ENCODE measurements around the gene CPLX3. TPM values are rescaled to one million over a fixed set of nuclear protein-coding genes. Genes with fewer than 3 reads are reported as not detected.

Gene CPLX3
- polyA plus RNA-seq, 12 donors, result 0.11 TPM; not detected in 11

DNA sequence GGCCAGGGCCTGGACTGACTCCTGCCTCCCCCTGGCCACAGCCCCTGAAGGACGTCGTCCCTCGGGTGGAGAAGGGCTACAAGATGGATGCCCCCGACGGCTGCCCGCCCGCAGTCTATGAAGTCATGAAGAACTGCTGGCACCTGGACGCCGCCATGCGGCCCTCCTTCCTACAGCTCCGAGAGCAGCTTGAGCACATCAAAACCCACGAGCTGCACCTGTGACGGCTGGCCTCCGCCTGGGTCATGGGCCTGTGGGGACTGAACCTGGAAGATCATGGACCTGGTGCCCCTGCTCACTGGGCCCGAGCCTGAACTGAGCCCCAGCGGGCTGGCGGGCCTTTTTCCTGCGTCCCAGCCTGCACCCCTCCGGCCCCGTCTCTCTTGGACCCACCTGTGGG is 24.1 kb upstream of the CPLX3 start:
- no peak for DNase-seq

DNA sequence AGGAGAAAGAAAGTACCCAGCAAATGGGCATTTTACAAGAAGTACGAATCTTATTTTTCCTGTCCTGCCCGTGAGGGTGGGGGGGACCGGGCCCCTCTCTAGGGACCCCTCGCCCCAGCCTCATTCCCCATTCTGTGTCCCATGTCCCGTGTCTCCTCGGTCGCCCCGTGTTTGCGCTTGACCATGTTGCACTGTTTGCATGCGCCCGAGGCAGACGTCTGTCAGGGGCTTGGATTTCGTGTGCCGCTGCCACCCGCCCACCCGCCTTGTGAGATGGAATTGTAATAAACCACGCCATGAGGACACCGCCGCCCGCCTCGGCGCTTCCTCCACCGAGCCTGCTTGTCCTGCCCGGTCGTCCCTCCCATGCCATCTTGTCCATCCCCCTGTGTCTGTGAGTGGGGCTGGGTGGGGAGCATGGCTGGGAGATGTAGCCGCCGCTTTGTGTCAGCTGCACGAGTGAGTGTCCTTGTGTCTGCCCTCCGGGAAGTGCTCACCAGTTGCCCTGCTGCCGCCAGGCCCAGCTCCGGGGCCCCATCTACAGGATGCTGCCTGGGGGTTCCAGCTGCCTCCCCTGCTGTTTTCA is 23.5 kb upstream of the CPLX3 start:
- no peak for DNase-seq

DNA sequence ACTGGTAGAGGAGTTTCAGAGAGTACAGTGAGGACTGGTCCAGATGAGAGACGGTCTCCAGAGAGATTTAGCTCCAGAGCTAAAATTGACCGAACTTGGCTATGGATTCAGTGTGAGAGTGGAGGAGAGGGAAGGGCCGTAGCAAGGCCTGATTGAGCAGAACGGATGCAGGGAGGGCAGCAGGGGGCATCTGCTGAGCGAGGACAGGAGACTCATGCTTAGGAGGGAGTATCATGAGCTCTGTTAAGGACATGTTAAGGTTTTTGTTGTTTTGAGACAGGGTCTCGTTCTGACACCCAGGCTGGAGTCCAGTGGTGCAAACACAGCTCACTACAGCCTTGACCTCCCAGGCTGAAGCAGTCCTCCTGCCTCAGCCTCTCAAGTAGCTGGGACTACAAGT is 21.5 kb upstream of the CPLX3 start:
- DNase-seq, result no peak

DNA sequence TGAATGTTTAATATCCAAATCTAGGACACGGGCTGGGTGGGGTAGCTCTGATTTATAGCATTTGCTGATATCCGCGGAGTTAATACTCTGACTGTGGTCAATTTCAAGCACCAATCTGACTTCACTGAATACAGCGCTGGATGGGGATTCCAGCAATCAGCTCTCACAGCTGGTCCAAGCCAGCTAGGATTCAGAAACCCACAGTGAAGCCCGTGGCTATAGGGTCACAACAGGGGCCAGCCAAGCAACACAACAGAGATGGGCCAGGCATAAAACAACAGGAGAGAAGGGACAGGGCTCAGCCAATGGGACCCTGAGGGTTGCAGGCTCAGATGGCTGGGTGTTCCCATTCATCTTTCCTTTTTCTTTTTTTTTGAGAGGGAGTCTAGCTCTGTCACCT is 19.1 kb upstream of the CPLX3 start:
- DNase-seq, result no peak

DNA sequence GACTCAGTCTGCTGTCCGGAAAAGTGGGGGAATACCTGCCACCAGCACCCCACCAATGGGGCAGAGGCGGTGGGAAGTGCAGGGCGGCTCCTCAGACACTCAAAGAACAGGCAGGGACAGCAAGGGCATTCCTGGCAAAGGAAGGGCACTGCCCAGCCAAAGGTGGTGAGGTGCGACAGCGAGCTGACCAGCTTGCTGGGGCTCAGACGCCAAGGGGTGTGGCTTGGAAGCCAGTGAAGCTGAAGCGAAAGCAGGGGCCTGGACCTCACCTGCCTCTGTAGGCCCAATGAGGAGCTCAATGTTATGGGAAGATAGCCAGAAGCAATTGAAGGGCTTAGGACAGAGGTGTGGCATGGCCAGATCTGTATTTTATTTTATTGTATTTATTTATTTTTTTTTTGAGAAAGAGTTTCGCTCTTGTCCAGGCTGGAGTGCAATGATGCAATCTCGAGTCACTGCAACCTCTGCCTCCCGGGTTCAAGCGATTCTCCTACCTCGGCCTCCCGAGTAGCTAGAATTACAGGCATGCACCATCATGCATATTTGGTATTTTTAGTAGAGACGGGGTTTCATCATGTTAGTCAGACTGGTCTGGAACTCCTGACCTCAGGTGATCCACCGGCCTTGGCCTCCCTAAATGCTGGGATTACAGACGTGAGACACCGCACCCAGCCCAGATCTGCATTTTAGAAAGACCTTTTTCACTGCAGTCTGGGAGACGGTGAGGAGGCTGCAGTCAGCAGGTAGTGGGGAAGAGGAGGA is 18.2 kb upstream of the CPLX3 start:
- no peak for DNase-seq

DNA sequence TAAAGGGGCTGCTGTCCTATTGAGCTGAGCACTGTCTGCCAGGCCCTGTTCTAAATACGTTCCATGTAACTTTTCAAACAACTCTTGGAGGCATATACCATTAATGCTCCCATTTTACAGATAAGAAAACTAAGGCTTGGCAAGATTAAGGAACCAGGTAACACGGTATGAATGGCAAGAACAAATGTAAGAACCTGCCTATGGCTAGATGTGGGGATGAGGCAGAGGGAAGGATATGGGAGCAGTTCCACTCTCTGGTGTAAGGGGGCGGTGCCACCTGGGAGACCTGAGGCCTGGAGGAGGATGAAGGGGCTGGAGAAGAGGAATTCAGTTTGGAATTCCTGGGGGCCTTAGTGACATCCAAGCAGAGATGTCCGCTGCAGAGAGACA is 17.6 kb upstream of the CPLX3 start:
- no peak for DNase-seq

DNA sequence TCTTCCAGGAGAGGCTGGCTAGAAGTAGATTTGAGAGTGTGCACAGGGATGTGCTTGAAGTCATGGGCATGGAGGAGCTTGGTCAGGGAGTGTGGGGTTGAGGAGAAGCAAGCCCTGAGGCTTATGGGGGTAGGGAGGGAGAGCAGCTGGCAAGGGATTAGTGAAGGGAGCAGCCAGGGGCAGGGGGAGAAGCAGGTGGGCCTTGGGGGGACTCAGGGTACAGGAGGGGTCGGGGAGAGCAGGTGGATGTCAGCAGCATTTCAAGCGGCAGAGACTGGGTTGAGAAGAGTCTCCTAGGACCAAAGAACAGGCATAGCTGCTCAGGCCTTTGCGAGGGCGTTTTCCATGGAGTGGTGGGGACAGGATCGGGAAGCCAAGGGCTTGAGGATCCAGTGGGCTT is 17.2 kb upstream of the CPLX3 start:
- no peak for DNase-seq

DNA sequence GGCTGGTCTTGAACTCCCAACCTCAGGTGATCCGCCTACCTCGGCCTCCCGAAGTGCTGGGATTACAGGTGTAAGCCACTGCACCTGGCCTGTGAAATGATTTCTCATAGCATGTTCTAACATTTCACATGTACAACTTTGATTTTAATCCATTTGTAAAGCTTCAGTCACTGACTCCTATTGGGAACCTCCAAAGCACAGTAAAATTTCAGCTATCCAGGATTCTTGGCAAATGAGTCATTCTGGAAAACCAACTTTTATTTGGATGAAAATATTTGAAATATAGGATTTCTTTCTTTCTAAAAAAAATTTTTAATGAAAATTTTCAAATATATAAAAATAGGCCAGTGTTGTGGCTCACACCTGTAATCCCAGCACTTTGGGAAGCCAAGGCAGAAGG is 16.5 kb upstream of the CPLX3 start:
- no peak for DNase-seq

DNA sequence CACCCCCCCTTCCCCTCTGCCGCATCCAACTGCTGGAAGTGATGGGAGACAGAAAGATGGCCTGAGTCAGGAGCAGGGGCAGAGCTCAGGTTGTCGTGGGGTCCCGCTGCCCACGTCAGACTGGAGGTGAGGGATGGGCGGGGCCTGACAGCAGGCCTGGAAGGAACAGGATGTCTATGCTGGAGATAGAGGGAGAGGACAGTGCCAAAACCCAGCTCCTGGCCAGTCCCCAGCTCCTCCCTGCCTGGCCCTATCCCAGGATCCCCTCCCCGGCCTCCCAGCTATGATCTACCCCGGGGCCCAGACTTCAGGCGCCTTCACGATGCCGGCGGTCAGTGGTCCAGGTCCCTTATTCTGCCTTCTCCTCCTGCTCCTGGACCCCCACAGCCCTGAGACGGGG is 13.9 kb upstream of the CPLX3 start, which contains the start of gene LMAN1L:
Gene LMAN1L, plus strand, starts transcription at position 303 of the 400 bp plus-strand sequence. Its CDS starts 20 bp downstream, at position 323.
- no peak for DNase-seq

DNA sequence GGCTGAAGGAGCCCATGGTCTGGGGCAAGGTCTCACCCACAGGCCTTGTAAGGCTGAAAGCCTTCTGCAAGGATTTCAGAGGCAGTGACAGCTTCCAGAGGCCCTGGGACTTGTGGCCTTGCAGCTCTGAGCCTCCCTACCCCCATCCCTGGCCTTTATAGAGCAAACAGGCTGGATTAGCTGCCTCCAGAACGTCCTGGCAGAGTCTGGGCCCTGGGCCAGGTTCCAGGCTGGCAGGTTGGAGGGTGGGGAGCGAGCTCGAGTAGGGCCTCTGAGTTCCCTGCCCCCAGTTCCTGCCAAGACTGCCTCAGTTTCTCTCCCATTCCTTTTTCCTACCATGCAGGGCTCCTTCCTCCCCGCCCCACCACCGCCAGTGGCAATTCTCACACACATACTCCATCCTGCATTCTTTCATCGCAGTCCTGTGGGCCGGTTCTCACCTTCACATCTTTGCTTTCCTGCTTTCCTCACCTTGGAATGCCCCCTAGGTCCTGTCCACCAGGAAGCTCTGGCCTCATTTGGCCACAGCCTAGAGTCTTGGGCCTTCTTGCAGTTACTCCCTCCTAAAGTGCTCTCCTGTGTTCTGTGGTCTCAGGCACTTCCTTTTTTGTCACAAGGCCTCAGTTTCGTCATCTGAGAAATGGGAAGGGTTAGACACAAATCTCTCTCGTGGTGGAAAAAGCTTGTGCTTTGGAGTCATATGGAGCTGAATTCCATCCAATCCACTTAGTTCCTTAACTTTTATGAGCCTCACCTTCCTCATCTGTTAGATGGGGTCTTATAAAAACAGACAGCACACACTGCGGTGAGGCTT is 11.1 kb upstream of the CPLX3 start:
- DNase-seq, result no peak

DNA sequence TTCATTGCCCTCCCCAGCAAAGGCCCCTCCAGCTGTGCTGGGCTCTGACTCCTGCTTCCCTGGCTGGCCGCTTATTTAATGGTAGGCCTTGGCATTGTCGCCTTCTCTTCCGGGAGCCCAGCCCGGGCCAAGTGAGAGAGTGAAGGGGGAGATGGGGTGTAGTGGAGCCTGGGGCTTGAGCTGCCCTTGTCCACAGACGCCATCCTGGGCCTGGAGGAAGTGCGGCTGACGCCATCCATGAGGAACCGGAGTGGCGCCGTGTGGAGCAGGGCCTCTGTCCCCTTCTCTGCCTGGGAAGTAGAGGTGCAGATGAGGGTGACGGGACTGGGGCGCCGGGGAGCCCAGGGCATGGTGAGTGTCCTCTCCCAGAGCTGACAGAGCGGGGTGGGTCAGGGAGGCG is 10.5 kb upstream of the CPLX3 start:
- no peak for DNase-seq

DNA sequence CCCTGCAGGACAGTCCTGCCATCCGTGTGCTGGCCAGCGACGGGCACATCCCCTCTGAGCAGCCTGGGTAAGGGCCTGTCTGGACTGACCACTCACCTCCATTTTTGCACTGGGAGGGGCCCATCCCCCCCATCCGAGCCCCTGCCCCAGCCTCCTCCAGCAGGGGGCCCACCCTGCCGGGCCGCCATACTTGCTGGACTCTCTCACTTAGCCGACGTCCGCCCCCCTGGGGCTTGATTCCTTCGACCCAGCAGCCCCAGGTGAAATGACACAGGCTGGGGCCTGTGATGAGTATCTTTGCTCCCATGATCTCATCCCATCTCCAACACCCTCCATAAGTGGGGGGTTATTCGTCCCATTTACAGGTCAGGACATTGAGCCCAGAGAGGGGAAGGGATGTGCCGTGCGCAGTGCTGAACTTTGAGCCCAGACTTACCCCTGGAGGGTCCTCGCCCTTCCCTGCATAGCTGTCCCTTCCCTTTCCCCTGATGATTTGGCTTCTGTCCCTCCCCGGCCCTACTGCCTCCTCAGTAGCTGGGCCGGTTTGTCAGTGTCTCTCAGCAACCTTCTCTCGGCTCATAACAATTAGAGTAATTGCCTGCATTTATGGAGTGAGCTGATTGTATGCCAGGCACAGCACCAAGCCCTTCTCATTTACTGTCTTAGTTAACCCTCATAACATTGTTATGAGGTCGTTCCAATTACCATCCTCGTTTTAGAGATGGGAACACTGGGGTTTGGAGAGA is 9.6 kb upstream of the CPLX3 start:
- DNase-seq, result no peak

DNA sequence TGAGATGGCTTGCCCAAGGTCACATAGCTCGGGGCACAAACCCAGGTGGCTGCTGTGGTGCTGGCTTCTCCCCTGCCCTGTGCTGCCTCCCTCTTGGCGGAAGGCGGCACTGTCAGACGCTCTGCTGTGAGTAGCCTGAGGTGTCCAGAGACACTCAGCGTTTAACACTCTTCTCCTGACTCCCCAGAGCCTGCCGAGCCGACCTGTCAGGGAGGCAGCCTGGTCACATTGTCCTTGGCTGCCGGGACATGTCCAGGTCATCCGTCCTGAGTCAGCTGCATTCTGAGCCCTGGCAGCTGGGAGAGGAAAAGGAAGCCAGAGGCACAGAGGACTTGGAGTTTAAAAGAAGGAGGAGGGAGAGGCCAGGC is 9.1 kb upstream of the CPLX3 start:
- no peak for DNase-seq

DNA sequence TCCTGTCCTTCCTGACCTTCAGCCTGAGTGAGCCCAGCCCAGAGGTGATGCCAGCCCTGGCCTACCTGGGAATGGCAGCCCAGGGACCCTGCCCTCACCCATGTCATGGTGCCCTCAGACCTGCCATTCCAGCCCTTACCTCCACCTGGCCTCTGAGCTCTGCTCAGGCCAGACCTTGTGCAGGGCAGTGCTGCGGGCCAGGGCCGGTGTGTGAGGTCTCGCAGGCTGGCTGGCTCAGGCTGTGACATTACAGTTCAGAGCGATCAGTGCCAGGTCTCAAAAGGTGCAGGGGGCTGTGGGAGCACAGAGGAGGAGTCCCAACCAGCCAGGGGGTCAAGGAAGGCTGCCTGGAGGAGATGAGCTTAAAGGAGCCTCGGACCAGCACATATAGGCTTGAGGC is 6.4 kb upstream of the CPLX3 start:
- DNase-seq, result no peak

DNA sequence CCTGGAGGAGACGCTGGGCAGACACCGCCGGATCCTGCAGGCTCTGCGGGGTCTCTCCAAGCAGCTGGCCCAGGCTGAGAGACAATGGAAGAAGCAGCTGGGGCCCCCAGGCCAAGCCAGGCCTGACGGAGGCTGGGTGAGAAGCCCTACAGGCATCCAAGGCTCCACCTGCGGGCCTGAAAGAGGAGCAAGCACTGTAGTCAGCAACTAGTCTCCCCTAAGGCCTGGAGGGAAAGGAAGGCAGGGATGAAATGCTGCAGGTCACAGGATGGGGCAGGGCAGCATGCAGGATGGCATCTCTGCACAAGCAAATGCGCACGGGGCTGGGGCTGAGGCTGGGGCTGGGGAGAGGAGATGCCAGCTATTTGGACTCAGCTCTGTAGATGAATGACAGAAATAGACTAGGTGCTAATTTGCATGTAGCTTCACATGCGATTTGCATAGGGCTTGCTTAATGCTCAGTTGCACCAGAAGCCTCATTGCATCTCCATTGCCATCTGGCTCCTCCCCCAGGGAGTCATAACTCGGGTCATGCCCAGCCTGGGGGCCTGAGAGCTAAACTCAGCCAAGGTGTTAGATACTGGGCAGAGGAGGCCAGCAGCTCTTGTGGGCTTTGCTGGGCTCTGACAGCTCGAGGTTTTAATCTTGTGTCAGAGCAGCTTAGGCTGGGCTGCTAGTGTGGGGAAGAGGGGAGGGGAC is 5.2 kb upstream of the CPLX3 start:
- no peak for DNase-seq

DNA sequence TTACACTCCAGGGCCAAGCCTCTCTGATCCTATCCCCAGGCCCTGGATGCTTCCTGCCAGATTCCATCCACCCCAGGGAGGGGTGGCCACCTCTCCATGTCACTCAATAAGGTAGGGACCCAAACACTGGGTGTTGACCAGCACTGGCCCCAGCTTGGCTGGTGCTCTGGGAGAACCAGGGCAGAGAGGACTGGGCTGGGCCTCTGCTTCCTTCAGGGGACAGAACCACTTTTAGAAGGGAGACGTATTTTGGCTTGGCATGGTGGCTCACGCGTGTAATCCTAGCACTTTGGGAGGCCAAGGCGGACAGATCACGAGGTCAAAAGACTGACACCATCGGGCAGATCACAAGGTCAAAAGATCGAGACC is 4.7 kb upstream of the CPLX3 start:
- no peak for DNase-seq

DNA sequence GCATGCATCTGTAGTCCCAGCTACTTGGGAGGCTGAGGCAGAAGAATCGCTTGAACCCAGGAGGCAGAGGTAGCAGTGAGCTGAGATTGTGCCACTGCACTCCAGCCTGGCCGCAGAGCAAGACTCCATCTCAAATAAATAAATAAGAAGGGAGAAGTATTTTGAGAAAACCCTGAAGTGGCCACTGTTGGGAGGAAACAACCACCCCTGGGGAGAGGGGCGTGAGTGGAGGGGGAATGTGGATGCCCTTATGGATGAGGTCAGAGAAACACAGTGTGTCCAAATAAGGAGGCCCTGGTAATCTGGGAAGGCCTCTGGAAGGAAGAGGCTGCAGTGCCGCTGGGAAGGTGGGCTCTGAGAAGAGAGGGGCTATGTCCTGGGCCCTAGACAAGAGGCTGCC is 4.2 kb upstream of the CPLX3 start:
- DNase-seq, result no peak

DNA sequence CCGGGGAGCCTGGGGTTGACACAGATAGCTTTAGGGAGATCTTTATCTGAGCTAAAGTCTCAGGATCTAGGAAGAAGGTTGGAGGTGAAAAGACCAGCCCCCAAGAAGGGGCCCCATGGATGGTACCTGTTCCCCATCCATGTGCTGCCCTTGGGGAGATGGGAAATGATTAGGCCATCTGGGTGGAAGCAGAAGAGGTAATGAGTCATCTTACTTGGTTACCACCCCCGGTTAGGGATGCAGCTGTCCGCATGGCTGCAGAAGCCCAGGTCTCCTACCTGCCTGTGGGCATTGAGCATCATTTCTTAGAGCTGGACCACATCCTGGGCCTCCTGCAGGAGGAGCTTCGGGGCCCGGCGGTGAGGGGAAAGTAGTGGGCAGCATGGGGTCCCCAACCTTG is 3.1 kb upstream of the CPLX3 start:
- no peak for DNase-seq

DNA sequence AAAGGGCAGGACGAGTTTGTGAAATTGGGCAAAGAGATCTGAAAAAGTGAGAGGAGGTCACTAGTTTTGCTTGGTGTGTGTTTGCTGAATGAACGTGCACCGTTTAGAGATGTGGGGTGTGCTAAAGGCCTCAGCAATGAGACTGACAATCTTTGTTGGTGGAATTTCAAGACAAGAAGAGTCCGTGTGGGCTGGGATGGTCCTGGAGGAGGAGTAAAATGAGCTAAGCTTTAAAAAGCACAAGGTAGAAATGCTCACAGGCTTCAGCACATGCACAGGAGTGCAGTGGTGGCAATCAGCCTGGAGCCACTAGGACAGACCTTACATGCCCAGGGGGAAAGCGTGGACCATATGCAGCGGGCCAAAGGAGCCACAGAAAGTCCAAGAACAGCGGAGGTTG is 1.5 kb upstream of the CPLX3 start:
- no peak for DNase-seq

DNA sequence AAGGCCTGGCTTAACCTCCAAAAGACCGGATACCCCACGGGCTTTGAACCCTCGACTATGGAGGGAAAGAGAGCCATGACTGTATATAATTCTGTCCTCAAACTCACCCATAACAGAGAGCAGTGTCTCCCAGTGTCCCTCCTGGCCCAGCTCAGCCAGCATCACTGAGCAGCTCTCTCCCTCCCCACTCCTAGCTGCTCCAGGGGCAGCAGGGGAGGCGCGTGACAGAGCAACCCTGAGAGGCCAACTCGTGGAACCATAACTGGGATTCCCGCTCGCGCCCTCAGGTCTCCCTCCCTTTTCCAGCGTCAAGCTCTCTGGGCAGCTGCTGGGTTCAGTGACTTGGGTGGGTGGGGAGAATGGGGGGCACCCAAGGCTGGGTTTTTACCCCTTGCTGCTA is 561 bp upstream of the CPLX3 start:
- no peak for DNase-seq

DNA sequence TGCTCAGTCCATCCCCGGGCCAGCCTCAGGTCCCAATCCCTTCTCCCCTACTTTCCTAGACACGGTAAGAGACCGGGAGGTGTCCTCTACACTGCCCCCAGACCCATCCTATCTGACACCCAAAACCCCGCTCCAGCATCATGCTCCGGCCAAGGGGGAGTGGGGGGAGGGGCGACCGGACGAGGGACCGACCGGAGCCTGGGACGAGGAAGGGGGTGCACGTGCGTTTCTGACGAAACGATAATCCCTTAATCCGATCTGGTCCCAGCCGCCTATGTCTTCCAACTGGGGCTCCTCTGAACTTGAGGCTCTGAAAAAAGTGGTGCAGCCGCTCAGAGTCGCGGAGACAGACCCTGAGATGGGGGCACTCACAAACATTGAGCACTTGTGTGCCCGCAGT is 494 bp downstream of the CPLX3 start:
- DNase-seq, result no peak

DNA sequence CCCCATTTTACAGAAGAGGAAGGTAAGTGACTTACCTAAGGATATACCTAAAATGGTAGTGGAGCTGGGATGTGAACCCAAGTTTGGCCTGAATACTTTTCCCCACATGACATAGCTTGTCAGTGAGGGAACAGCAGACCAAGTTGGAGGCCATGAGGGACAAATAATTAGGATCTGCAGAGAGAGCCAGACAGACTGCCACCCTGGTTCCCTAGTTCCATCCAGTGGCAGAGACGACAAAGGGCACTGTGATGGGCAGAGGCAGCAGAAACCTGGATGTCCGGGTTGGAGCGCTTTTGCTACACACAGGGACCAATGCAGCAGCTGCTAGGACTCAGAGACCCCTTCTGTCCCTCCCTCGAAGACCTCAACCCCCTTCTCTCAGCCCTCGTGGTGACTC is 1.2 kb downstream of the CPLX3 start:
- no peak for DNase-seq

All from muscle of arm (tissue), 12 donors.